ENCODE results near the gene WDR7.

GRCh38 chr18:56795381-56795780 is 144.2 kb downstream of the WDR7 start:
- no peak for TF ChIP-seq CTCF (IDR thresholded peaks at IDR 0.05)
- TF ChIP-seq POLR2A (IDR thresholded peaks at IDR 0.05) = no peak

All from prostate gland (tissue), 2 donors.